Immature natural killer cell (primary cell): ENCODE measurements around the gene LRCH1. TPM values are rescaled to one million over a fixed set of nuclear protein-coding genes. Genes with fewer than 3 reads are reported as not detected.
"Not testable (repeated sequence)": the region's sequence is repeated elsewhere in the genome, so short reads cannot be mapped to it uniquely, and the experiment has no call there.

Source experiments
- DNase-seq, 3 donors: peaks; one replicate each; pipeline ENCODE4 v3.0.0; 2022; ENCODE audit warnings: mixed read lengths in 1 of 3
- H3K27ac Mint-ChIP-seq, 6 donors: one replicate each; pipeline ENCODE4 v1.8.0; 2020; ENCODE audit warnings: mixed read lengths in 6 of 6, mild to moderate bottlenecking in 5 of 6, inconsistent platforms in 4 of 6, moderate library complexity in 3 of 6
- H3K27me3 Mint-ChIP-seq, 3 donors: one replicate each; pipeline ENCODE4 v1.8.0; 2020 to 2021; ENCODE audit warnings: low read depth in 3 of 3, mild to moderate bottlenecking in 3 of 3, mixed read lengths in 3 of 3, moderate library complexity in 3 of 3, inconsistent platforms in 1 of 3
- H3K36me3 Mint-ChIP-seq, 3 donors: one replicate each; pipeline ENCODE4 v1.8.0; 2020; ENCODE audit warnings: mixed read lengths in 3 of 3, inconsistent platforms in 2 of 3, mild to moderate bottlenecking in 2 of 3
- H3K4me1 Mint-ChIP-seq, 2 donors: one replicate each; pipeline ENCODE4 v1.8.0; 2020; ENCODE audit warnings: inconsistent platforms in 2 of 2, mild to moderate bottlenecking in 2 of 2, mixed read lengths in 2 of 2, moderate library complexity in 1 of 2
- H3K4me3 Mint-ChIP-seq, 5 donors: one replicate each; pipeline ENCODE4 v1.8.0; 2020; ENCODE audit warnings: mild to moderate bottlenecking in 5 of 5, mixed read lengths in 5 of 5, inconsistent platforms in 3 of 5, moderate library complexity in 3 of 5
- H3K9me3 Mint-ChIP-seq, 6 donors: one replicate each; pipeline ENCODE4 v1.8.0; 2020; ENCODE audit warnings: mild to moderate bottlenecking in 6 of 6, mixed read lengths in 6 of 6, inconsistent platforms in 4 of 6, moderate library complexity in 3 of 6
- polyA plus RNA-seq, 3 donors: library from polyadenylated mRNA; unstranded; fragments of 300-500 nt; fragmentation: Illumina TruSeq; gene quantifications; one replicate each; pipeline ENCODE4 v1.2.3, GENCODE V29; 2021

The LRCH1 gene
- polyA plus RNA-seq, 3 donors from 2014 or later, result 3.0 to 6.6 (median 5.5) TPM

DNA sequence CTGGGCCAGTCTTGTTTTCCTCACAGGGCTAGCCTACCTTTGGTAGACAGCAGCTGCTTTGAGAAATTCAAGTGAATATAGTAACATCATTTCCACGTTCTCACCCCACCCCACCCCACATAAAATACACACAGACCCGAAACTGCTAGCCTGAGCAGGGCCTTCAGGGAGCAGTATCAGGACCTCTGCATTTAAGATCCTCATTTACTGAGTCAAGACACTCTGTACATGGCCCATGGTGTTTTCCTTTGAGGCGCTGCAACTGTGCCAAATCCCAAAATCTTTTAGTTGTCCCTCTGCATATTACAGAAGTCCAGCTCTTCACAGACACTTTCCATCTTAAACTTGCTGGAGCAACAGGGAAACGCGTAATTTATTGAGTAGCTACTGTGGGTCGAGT lies 200.9 kb downstream of the LRCH1 start:
- Mint-ChIP-seq H3K27me3 (peaks cover 5 to 12% (median 11%) of the 10 kb centered on the region in 3 donors), H3K9me3 (no peaks in the 10 kb centered on the region), H3K27ac (peak overlapping the region in 4 of 6 donors; percentile 7 to 57 (median 23)), H3K4me1 (peaks cover 50 to 56% of the 10 kb centered on the region in 2 donors), H3K36me3 (peaks cover 2 to 16% (median 7%) of the 10 kb centered on the region in 3 donors), H3K4me3 (peak overlapping the region in 4 of 5 donors; percentile 31 to 58 (median 44))
- DNase-seq, result no peak

DNA sequence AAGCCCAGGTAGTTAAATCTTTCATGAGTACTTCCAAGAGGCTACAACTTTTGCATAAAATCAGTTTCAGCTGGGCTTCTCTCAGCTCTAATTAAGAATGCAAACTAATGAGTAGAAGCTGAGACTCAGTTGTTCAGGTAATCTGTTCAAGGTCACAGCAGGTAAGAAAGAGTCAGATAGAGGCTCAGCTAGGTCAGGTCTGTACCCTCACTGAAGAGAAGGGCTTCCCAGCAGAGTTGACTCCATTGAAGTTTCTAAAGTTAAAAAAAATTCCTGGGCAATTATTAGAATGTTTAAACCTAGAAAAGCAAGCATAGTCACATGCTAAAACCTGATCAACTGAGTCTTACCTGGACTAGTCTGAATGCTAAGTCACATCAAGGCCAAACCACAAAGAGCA lies 201.8 kb downstream of the LRCH1 start:
- Mint-ChIP-seq H3K36me3 (peaks cover 0 to 10% (median under 1%) of the 10 kb centered on the region in 3 donors), H3K27ac (no peak overlapping the region), H3K9me3 (no peaks in the 10 kb centered on the region), H3K4me3 (no peak overlapping the region), H3K4me1 (peaks cover 48 to 52% of the 10 kb centered on the region in 2 donors), H3K27me3 (peaks cover 5 to 17% (median 11%) of the 10 kb centered on the region in 3 donors)
- DNase-seq, result no peak

DNA sequence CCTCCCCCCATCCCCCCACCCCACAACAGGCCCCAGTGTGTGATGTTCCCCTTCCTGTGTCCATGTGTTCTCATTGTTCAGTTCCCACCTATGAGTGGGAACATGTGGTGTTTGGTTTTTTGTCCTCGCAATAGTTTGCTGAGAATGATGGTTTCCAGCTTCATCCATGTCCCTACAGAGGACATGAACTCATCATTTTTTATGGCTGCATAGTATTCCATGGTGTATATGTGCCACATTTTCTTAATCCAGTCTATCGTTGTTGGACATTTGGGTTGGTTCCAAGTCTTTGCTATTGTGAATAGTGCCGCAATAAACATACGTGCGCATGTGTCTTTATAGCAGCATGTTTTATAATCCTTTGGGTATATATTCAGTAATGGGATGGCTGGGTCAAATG lies 202.5 kb downstream of the LRCH1 start:
- DNase-seq, H3K9me3 Mint-ChIP-seq, H3K4me3 Mint-ChIP-seq, H3K27ac Mint-ChIP-seq, H3K36me3 Mint-ChIP-seq: not testable (repeated sequence)
- peaks cover 42 to 45% of the 10 kb centered on the region in 2 donors for H3K4me1 Mint-ChIP-seq
- peaks cover 5 to 17% (median 14%) of the 10 kb centered on the region in 3 donors for H3K27me3 Mint-ChIP-seq

DNA sequence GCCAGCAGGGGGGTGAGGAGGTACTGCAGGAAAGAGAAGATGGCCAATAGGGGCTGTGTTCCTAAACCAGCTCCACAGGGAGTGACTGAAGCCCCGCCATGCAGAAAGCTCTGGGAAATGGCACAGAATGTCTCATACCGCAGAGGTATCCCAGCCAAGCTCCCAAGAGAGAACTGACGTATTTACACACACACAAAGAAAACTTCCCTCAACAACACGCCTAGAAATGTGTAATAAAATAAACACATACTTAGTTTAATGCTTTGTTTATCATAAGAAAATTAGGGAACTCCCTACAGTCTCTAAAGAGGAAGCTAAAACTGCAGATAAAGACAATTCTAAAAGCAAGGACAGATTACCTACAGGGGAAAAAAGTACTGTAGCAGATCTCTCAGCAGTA lies 204.0 kb downstream of the LRCH1 start:
- H3K36me3 Mint-ChIP-seq, result no peaks in the 10 kb centered on the region
- H3K9me3 Mint-ChIP-seq, result no peaks in the 10 kb centered on the region
- H3K4me3 Mint-ChIP-seq, result no peak overlapping the region
- H3K27ac Mint-ChIP-seq, result no peak overlapping the region
- no peak for DNase-seq
- H3K4me1 Mint-ChIP-seq, result peaks cover 29 to 30% of the 10 kb centered on the region in 2 donors
- peaks cover 3 to 15% (median 10%) of the 10 kb centered on the region in 3 donors for H3K27me3 Mint-ChIP-seq

DNA sequence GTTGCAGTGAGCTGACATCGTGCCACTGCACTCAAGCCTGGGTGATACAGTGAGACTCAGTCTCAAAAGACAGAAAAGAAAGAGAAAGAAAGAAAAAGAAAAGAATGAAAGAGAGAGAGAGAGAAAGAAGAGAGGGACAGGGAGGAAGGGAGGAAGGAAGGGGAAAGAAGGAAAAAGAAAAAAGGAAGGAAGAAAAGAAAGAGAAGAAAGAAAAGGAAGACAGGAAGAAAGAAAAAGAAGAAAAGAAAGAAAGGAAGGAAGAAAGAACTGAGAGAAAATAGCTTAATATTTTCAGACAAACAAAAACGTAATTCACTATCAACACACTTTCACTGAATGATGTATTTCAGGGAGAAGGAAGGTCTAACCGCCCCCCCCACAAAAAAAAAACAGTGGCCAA lies 204.7 kb downstream of the LRCH1 start:
- Mint-ChIP-seq H3K36me3 (no peaks in the 10 kb centered on the region), H3K27ac (no peak overlapping the region)
- DNase-seq, result no peak

DNA sequence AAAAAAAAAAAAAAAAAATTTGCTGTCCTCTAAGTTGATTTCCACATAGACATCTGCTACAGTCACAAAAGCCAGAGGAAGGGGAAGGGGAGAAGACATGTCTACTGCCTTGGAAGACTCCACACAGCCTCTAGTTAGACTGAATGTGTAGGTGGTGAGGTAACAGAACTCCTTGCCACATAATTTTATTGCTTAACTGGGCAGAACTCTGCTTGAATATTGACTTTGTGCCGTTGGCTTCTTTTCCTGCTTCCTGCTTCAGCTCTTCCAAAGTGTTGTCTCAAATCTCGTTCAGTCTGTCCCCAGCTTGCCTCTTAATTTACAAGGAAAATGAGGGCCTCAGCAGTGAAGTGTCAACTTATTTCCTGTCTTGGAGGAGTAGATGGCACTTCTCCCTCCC lies 206.9 kb downstream of the LRCH1 start:
- no peak overlapping the region for H3K27ac Mint-ChIP-seq
- DNase-seq, result no peak
- H3K4me3 Mint-ChIP-seq, result no peak overlapping the region
- H3K4me1 Mint-ChIP-seq, result peaks cover 2% of the 10 kb centered on the region in 2 donors
- H3K36me3 Mint-ChIP-seq, result no peaks in the 10 kb centered on the region
- no peaks in the 10 kb centered on the region for H3K9me3 Mint-ChIP-seq
- H3K27me3 Mint-ChIP-seq, result peaks cover 0 to 12% (median 8%) of the 10 kb centered on the region in 3 donors

More for the DNA sequence above, 204.7 kb downstream of the LRCH1 start:
- no peak overlapping the region for H3K4me3 Mint-ChIP-seq
- peaks cover 24% of the 10 kb centered on the region in 2 donors for H3K4me1 Mint-ChIP-seq
- H3K27me3 Mint-ChIP-seq, result peaks cover 0 to 17% (median 13%) of the 10 kb centered on the region in 3 donors
- no peaks in the 10 kb centered on the region for H3K9me3 Mint-ChIP-seq

DNA sequence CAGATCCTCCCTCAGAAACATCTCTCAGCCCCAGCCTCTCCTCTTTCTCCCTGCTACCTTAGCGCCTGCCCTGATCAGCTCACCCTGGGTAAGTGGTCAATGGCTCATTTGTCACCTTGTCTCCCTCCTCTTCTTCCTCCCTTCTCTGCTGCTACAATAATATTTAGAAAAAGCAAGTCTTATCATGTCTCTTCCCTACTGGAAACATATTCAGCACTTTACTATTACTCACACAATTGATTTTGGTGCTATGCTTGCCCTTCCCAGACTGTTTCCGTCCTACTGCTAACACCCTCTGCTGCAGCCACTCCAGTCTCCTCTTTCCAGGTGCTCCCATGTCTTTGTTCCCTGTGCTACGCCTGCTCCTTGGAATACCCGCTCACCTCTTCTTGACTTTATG lies 208.2 kb downstream of the LRCH1 start:
- Mint-ChIP-seq H3K27ac (no peak overlapping the region), H3K4me3 (no peak overlapping the region), H3K4me1 (no peaks in the 10 kb centered on the region), H3K36me3 (no peaks in the 10 kb centered on the region), H3K9me3 (no peaks in the 10 kb centered on the region), H3K27me3 (peaks cover 0 to 12% (median 8%) of the 10 kb centered on the region in 3 donors)
- DNase-seq, result no peak

DNA sequence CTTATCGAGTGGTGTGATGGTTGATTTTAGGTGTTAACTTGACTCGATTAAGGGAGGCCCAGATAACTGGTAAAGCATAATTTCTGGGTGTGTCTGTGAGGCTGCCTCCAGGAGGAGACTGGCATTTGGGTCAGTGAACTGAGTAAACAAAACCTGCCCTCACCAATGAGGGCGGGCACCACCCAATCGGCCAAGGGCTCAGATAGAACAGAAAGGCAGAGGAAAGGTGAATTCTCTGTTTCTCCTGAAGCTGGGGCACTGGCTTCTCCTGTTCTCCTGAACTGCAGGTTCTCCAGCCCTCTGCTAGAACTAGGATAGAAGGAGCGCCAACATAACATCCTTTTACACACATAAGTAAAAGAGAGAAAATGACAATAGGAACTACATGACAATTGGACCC lies 208.9 kb downstream of the LRCH1 start:
- Mint-ChIP-seq H3K36me3 (no peaks in the 10 kb centered on the region), H3K9me3 (no peaks in the 10 kb centered on the region), H3K27me3 (peaks cover 0 to 12% (median 7%) of the 10 kb centered on the region in 3 donors), H3K27ac (no peak overlapping the region), H3K4me1 (no peaks in the 10 kb centered on the region), H3K4me3 (no peak overlapping the region)
- no peak for DNase-seq

DNA sequence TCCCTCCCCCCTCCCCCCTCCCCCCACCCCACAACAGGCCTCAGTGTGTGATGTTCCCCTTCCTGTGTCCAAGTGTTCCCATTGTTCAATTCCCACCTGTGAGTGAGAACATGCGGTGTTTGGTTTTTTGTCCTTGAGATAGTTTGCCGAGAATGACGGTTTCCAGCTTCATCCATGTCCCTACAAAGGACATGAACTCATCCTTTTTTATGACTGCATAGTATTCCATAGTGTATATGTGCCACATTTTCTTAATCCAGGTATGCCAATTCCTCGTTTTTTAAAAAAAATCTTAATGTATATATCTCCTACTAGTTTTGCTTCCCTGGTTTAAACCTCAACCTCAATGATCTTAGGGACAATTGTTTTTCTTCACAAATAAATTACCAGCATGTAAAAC lies 217.0 kb downstream of the LRCH1 start:
- not testable (repeated sequence) for H3K27ac Mint-ChIP-seq, H3K9me3 Mint-ChIP-seq, H3K4me3 Mint-ChIP-seq, H3K27me3 Mint-ChIP-seq, H3K4me1 Mint-ChIP-seq, DNase-seq
- H3K36me3 Mint-ChIP-seq, result peaks cover 24 to 28% (median 25%) of the 10 kb centered on the region in 3 donors

DNA sequence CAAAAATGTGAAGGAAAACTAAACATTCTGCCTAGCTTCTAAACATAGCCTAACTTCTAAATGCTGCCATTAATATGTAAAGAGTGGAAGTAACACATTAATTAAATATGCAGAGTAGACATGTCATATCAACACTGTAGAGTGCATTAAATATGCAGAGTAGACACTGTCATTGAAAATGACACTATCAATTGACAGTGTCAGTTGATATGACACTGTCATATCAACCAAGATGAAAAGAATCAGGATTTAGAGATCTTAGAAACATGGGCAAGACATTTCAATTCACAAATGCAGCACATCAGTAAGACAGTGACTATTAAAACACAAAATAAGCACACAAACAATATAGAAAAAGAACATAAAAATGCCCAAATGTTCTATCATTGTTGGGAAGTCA lies 218.7 kb downstream of the LRCH1 start:
- no peak overlapping the region for H3K4me3 Mint-ChIP-seq
- no peak overlapping the region for H3K27ac Mint-ChIP-seq
- peaks cover 0 to 3% (median 2%) of the 10 kb centered on the region in 3 donors for H3K27me3 Mint-ChIP-seq
- H3K4me1 Mint-ChIP-seq, result no peaks in the 10 kb centered on the region
- peaks cover 30 to 44% (median 39%) of the 10 kb centered on the region in 3 donors for H3K36me3 Mint-ChIP-seq
- H3K9me3 Mint-ChIP-seq, result no peaks in the 10 kb centered on the region
- no peak for DNase-seq

DNA sequence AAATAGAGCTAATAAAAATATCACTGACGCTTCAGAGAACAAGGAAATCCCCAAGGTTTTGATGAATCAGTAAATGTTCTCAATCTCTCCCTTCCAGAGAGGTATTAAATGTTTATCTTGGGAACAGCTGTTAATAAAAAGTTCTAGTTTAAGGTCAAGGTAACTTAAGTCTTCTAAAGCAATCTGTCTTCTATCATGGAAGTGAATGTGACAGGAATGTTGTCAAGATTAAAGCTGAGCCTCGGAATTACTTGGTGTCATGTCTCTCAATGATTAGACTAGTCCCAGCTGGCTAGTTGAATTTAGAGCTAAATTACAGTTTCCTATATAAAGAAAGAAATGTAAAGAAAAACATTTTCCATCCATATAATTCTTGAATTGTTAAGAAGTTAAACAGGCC lies 220.6 kb downstream of the LRCH1 start:
- Mint-ChIP-seq H3K27me3 (peaks cover 0 to 2% (median 0%) of the 10 kb centered on the region in 3 donors), H3K4me3 (no peak overlapping the region), H3K4me1 (no peaks in the 10 kb centered on the region), H3K9me3 (no peaks in the 10 kb centered on the region), H3K36me3 (peaks cover 38 to 55% (median 39%) of the 10 kb centered on the region in 3 donors), H3K27ac (no peak overlapping the region)
- no peak for DNase-seq

DNA sequence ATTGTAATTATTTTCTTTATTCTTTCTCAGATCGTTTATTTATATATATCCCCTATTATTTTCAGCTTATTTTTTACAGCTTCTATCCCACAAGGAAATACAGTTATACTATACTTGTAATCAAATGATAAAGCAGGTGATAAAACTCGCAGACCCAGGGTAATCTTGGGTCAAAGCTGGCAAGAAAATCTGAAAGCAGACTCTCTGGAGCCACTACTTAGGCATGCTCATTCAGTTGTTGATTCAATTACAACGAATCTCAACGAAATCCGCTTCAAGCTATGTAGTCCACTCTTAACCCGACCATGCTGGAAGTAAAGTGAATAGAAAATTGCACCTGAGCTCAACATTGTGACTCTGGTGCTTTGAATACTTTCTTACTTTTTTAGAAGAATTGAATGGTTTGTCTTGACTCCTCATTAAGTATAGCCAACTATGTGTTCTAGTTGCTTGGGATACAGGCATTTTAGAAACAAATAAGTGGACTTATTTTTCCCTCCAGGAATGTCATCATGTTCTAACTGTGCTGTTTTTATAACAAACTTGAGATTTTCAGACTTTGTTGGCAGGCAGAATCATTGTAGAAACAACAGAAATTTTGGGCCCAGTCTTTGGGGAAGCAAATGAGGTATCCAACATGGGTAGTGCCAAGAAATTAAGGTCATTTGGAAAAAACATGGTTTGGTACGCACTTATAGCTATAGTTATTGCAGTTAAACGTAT lies 222.6 kb downstream of the LRCH1 start:
- H3K27ac Mint-ChIP-seq, result no peak overlapping the region
- H3K9me3 Mint-ChIP-seq, result no peaks in the 10 kb centered on the region
- no peaks in the 10 kb centered on the region for H3K4me1 Mint-ChIP-seq
- DNase-seq, result no peak
- peaks cover 31 to 54% (median 39%) of the 10 kb centered on the region in 3 donors for H3K36me3 Mint-ChIP-seq
- no peak overlapping the region for H3K4me3 Mint-ChIP-seq
- H3K27me3 Mint-ChIP-seq, result peaks cover 0 to 2% (median 0%) of the 10 kb centered on the region in 3 donors

DNA sequence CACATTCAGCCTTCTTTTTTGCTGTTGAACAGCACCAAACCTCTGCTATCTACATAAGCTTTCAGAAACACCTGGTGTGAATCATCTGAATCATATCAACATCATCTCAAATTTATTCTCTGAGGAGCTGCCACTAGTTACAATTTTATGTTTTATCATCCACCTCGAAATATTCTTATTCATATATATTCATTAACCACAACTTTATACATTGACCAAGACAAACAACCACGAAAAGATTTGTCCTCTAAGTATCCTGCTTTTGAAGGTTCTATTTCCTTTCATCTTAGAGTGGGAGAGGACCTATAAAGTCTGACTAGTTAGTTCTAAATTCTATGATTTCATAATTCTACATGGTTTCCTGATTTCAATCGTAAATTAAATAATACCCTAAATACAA lies 225.1 kb downstream of the LRCH1 start:
- Mint-ChIP-seq H3K27me3 (peaks cover 0 to 2% (median 0%) of the 10 kb centered on the region in 3 donors), H3K27ac (no peak overlapping the region), H3K4me3 (no peak overlapping the region), H3K36me3 (peaks cover 33 to 64% (median 36%) of the 10 kb centered on the region in 3 donors), H3K4me1 (no peaks in the 10 kb centered on the region), H3K9me3 (no peaks in the 10 kb centered on the region)
- DNase-seq, result no peak

DNA sequence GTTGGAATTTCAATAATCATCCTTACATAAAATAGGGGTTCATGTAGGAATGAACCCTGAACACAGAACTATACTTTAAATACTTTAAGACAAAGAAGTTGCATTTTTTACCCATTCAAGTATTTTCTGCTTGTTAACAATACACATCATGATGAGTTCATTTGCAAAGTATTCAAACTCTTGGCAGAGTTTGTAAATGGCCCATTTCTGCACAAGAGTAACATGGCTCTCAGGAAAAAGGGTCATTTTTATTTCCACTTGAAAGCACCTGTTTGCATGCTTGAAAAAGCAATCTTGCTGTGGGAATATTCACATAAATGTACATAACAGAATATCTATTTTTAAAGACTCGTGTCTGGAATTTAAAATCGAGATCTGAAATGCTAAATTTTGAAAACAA lies 225.9 kb downstream of the LRCH1 start:
- DNase-seq, result no peak
- H3K36me3 Mint-ChIP-seq, result peaks cover 29 to 59% (median 33%) of the 10 kb centered on the region in 3 donors
- H3K4me3 Mint-ChIP-seq, result no peak overlapping the region
- no peaks in the 10 kb centered on the region for H3K9me3 Mint-ChIP-seq
- peaks cover 0 to 2% (median 0%) of the 10 kb centered on the region in 3 donors for H3K27me3 Mint-ChIP-seq
- H3K27ac Mint-ChIP-seq, result no peak overlapping the region
- no peaks in the 10 kb centered on the region for H3K4me1 Mint-ChIP-seq

DNA sequence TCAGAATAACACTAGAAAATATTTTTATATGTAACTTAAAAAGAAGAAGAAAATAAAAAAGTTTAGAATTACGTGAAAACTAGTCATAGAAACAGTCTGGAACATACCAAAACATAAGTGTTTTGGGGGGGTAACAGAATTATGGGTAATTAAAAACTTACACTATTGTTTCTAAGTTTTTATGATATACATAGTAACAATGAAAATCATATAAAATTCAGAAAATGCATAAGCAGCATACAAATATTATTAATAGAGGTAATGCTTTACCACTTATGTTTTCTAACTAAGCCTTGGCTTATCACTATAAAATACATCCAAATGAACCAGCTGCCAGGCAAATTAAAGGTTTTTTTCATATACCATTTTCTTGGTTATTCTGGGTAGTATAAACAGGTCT lies 229.1 kb downstream of the LRCH1 start:
- Mint-ChIP-seq H3K4me1 (no peaks in the 10 kb centered on the region), H3K9me3 (no peaks in the 10 kb centered on the region), H3K36me3 (peaks cover 31 to 55% (median 45%) of the 10 kb centered on the region in 3 donors), H3K27ac (no peak overlapping the region), H3K4me3 (no peak overlapping the region), H3K27me3 (no peaks in the 10 kb centered on the region)
- no peak for DNase-seq
